ENCODE measurements around the gene SRGAP1.

GRCh38 chr12:63922474-63922873 lies 78.0 kb downstream of the SRGAP1 start:
- TF ChIP-seq, protein P1, sequence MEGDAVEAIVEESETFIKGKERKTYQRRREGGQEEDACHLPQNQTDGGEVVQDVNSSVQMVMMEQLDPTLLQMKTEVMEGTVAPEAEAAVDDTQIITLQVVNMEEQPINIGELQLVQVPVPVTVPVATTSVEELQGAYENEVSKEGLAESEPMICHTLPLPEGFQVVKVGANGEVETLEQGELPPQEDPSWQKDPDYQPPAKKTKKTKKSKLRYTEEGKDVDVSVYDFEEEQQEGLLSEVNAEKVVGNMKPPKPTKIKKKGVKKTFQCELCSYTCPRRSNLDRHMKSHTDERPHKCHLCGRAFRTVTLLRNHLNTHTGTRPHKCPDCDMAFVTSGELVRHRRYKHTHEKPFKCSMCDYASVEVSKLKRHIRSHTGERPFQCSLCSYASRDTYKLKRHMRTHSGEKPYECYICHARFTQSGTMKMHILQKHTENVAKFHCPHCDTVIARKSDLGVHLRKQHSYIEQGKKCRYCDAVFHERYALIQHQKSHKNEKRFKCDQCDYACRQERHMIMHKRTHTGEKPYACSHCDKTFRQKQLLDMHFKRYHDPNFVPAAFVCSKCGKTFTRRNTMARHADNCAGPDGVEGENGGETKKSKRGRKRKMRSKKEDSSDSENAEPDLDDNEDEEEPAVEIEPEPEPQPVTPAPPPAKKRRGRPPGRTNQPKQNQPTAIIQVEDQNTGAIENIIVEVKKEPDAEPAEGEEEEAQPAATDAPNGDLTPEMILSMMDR (IDR thresholded peaks at IDR 0.05; ENCODE audit: insufficient read depth, low read length) = no peak
- no peak for TF ChIP-seq POLR2AphosphoS5 (IDR thresholded peaks at IDR 0.05; ENCODE audit: low read depth)
- TF ChIP-seq, protein P2, sequence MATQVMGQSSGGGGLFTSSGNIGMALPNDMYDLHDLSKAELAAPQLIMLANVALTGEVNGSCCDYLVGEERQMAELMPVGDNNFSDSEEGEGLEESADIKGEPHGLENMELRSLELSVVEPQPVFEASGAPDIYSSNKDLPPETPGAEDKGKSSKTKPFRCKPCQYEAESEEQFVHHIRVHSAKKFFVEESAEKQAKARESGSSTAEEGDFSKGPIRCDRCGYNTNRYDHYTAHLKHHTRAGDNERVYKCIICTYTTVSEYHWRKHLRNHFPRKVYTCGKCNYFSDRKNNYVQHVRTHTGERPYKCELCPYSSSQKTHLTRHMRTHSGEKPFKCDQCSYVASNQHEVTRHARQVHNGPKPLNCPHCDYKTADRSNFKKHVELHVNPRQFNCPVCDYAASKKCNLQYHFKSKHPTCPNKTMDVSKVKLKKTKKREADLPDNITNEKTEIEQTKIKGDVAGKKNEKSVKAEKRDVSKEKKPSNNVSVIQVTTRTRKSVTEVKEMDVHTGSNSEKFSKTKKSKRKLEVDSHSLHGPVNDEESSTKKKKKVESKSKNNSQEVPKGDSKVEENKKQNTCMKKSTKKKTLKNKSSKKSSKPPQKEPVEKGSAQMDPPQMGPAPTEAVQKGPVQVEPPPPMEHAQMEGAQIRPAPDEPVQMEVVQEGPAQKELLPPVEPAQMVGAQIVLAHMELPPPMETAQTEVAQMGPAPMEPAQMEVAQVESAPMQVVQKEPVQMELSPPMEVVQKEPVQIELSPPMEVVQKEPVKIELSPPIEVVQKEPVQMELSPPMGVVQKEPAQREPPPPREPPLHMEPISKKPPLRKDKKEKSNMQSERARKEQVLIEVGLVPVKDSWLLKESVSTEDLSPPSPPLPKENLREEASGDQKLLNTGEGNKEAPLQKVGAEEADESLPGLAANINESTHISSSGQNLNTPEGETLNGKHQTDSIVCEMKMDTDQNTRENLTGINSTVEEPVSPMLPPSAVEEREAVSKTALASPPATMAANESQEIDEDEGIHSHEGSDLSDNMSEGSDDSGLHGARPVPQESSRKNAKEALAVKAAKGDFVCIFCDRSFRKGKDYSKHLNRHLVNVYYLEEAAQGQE (IDR thresholded peaks at IDR 0.05; ENCODE audit: insufficient replicate concordance, low read depth) = no peak

All from HL-60 (cell line).